Measurements from ENCODE around the gene KCNH6.

KCNH6 gene

GRCh38 chr17:63549946-63550816, 27.0 kb downstream of the KCNH6 start, which contains the start of gene DCAF7:
TSS of gene DCAF7 (plus strand) at chr17:63550477. CDS start at chr17:63550678, 201 bp downstream.
- TF ChIP-seq CSDC2 (CRISPR knock-in tag; IDR thresholded peaks at IDR 0.05) (peak; percentile 67; the same call in 1 of the 2 replicates), TSHZ2 (CRISPR knock-in tag; IDR thresholded peaks at IDR 0.05) (0 out of 2 replicates have a peak, but pooled peaks have one; percentile 58), TOX (CRISPR knock-in tag; IDR thresholded peaks at IDR 0.05; ENCODE audit: borderline replicate concordance) (no peak), PPARA (CRISPR knock-in tag; IDR thresholded peaks at IDR 0.05; ENCODE audit: borderline replicate concordance) (no peak), ZFP3 (CRISPR knock-in tag; IDR thresholded peaks at IDR 0.05) (no peak)
- peak; percentile 92 for ATAC-seq

GRCh38 chr17:63550817-63551639, 27.9 kb downstream of the KCNH6 start:
- TF ChIP-seq PATZ1 (CRISPR knock-in tag; IDR thresholded peaks at IDR 0.05; ENCODE audit: borderline replicate concordance) (no peak), CREB5 (CRISPR knock-in tag; IDR thresholded peaks at IDR 0.05; ENCODE audit: low read depth) (no peak), TCF4 (CRISPR knock-in tag; IDR thresholded peaks at IDR 0.05; ENCODE audit: borderline replicate concordance) (no peak), TOX (CRISPR knock-in tag; IDR thresholded peaks at IDR 0.05; ENCODE audit: borderline replicate concordance) (no peak), TSHZ2 (CRISPR knock-in tag; IDR thresholded peaks at IDR 0.05) (no peak), OSR1 (CRISPR knock-in tag; IDR thresholded peaks at IDR 0.05) (no peak), PPARA (CRISPR knock-in tag; IDR thresholded peaks at IDR 0.05; ENCODE audit: borderline replicate concordance) (no peak), BACH2 (CRISPR knock-in tag; IDR thresholded peaks at IDR 0.05; ENCODE audit: borderline replicate concordance) (no peak), POU6F1 (CRISPR knock-in tag; IDR thresholded peaks at IDR 0.05; ENCODE audit: borderline replicate concordance, low read depth) (no peak), ZFP30 (CRISPR knock-in tag; IDR thresholded peaks at IDR 0.05) (no peak), ZFP3 (CRISPR knock-in tag; IDR thresholded peaks at IDR 0.05) (no peak), ZC3H10 (CRISPR knock-in tag; IDR thresholded peaks at IDR 0.05) (no peak), GLIS3 (CRISPR knock-in tag; IDR thresholded peaks at IDR 0.05) (no peak), CSRNP3 (CRISPR knock-in tag; IDR thresholded peaks at IDR 0.05) (no peak), ZNF70 (CRISPR knock-in tag; IDR thresholded peaks at IDR 0.05) (no peak)
- peak; percentile 58 for ATAC-seq

Data from SK-N-SH treated with all-trans-retinoic acid at 6 μM for 48 hours (cell line).